Measurements from ENCODE around the gene GRB2. TPM values are rescaled to one million over a fixed set of nuclear protein-coding genes. Genes with fewer than 3 reads are reported as not detected.

GRB2 gene
- total RNA-seq, 1 experiment from 2014 or later, result 106 TPM

- H3K4me2 ChIP-seq (ENCODE audit: low read depth, low read length, poor library complexity, severe bottlenecking), result no peak overlapping the region
- H3K9me3 ChIP-seq (ENCODE audit: low read length), result no peaks in the 10 kb centered on the region
- H3K27ac ChIP-seq (ENCODE audit: low read length), result peak overlapping the region; percentile 32
- H3K9ac ChIP-seq (ENCODE audit: low read length), result no peak overlapping the region
- peaks cover 21% of the 10 kb centered on the region for H3K4me1 ChIP-seq (ENCODE audit: low read length)
- peaks cover 55% of the 10 kb centered on the region for H3K79me2 ChIP-seq (ENCODE audit: low read length)
- H3K4me3 ChIP-seq (ENCODE audit: low read length), result no peak overlapping the region
- no peak overlapping the region for H2AFZ ChIP-seq (ENCODE audit: low read length)
- H3K27me3 ChIP-seq (ENCODE audit: low read length), result no peaks in the 10 kb centered on the region
- no peak for DNase-seq
- peaks cover 10% of the 10 kb centered on the region; the same call in 1 of the 2 replicates for H3K36me3 ChIP-seq (ENCODE audit: insufficient read depth, low read length)
- peaks cover 3% of the 10 kb centered on the region; the same call in 1 of the 2 replicates for H4K20me1 ChIP-seq (ENCODE audit: insufficient read depth, low read depth, low read length)
- no peaks in the 10 kb centered on the region for H3K9me2 ChIP-seq (replicated peaks; ENCODE audit: insufficient read depth, low read length)
These were observed 79.1 kb downstream of the GRB2 start for GRCh38 chr17:75326226-75326848.

- Histone ChIP-seq H3K9me3 (ENCODE audit: low read length) (no peaks in the 10 kb centered on the region), H3K4me2 (ENCODE audit: low read depth, low read length, poor library complexity, severe bottlenecking) (no peak overlapping the region), H3K9ac (ENCODE audit: low read length) (no peak overlapping the region), H3K79me2 (ENCODE audit: low read length) (peaks cover 53% of the 10 kb centered on the region), H3K9me2 (replicated peaks; ENCODE audit: insufficient read depth, low read length) (no peaks in the 10 kb centered on the region), H3K36me3 (ENCODE audit: insufficient read depth, low read length) (peaks cover 11% of the 10 kb centered on the region; the same call in 1 of the 2 replicates), H3K4me1 (ENCODE audit: low read length) (peaks cover 26% of the 10 kb centered on the region), H3K27ac (ENCODE audit: low read length) (peak overlapping the region; percentile 32), H3K4me3 (ENCODE audit: low read length) (no peak overlapping the region), H2AFZ (ENCODE audit: low read length) (no peak overlapping the region), H4K20me1 (ENCODE audit: insufficient read depth, low read depth, low read length) (peaks cover 3% of the 10 kb centered on the region; the same call in 1 of the 2 replicates), H3K27me3 (ENCODE audit: low read length) (no peaks in the 10 kb centered on the region)
- DNase-seq, result peak; percentile 40
These were observed 79.7 kb downstream of the GRB2 start for GRCh38 chr17:75325827-75326225.

- H3K9me3 ChIP-seq (ENCODE audit: low read length), result no peaks in the 10 kb centered on the region
- peaks cover 53% of the 10 kb centered on the region for H3K79me2 ChIP-seq (ENCODE audit: low read length)
- no peak overlapping the region for H3K4me3 ChIP-seq (ENCODE audit: low read length)
- H3K27me3 ChIP-seq (ENCODE audit: low read length), result no peaks in the 10 kb centered on the region
- H2AFZ ChIP-seq (ENCODE audit: low read length), result no peak overlapping the region
- no peak overlapping the region for H3K9ac ChIP-seq (ENCODE audit: low read length)
- no peak for DNase-seq
- H4K20me1 ChIP-seq (ENCODE audit: insufficient read depth, low read depth, low read length), result peaks cover 3% of the 10 kb centered on the region; the same call in 1 of the 2 replicates
- H3K27ac ChIP-seq (ENCODE audit: low read length), result no peak overlapping the region
- H3K4me2 ChIP-seq (ENCODE audit: low read depth, low read length, poor library complexity, severe bottlenecking), result no peak overlapping the region
- H3K4me1 ChIP-seq (ENCODE audit: low read length), result peaks cover 31% of the 10 kb centered on the region
- H3K36me3 ChIP-seq (ENCODE audit: insufficient read depth, low read length), result peaks cover 11% of the 10 kb centered on the region; the same call in 1 of the 2 replicates
- no peaks in the 10 kb centered on the region for H3K9me2 ChIP-seq (replicated peaks; ENCODE audit: insufficient read depth, low read length)
These were observed 80.1 kb downstream of the GRB2 start for GRCh38 chr17:75325348-75325747.

GRCh38 chr17:75321506-75321905, 84.0 kb downstream of the GRB2 start:
- no peaks in the 10 kb centered on the region for H3K9me3 ChIP-seq (ENCODE audit: low read length)
- peak overlapping the region; percentile 84; the same call in 1 of the 2 replicates for H3K27ac ChIP-seq (ENCODE audit: low read length)
- peaks cover 26% of the 10 kb centered on the region; the same call in 1 of the 2 replicates for H3K36me3 ChIP-seq (ENCODE audit: insufficient read depth, low read length)
- peaks cover 50% of the 10 kb centered on the region for H3K79me2 ChIP-seq (ENCODE audit: low read length)
- H3K9ac ChIP-seq (ENCODE audit: low read length), result no peak overlapping the region
- H3K4me3 ChIP-seq (ENCODE audit: low read length), result no peak overlapping the region
- no peaks in the 10 kb centered on the region for H3K9me2 ChIP-seq (replicated peaks; ENCODE audit: insufficient read depth, low read length)
- DNase-seq, result no peak
- no peaks in the 10 kb centered on the region for H3K27me3 ChIP-seq (ENCODE audit: low read length)
- H3K4me1 ChIP-seq (ENCODE audit: low read length), result peaks cover 48% of the 10 kb centered on the region
- no peak overlapping the region for H2AFZ ChIP-seq (ENCODE audit: low read length)
- H4K20me1 ChIP-seq (ENCODE audit: insufficient read depth, low read depth, low read length), result no peaks in the 10 kb centered on the region
- H3K4me2 ChIP-seq (ENCODE audit: low read depth, low read length, poor library complexity, severe bottlenecking), result peak overlapping the region; percentile 64

- DNase-seq, result peak; percentile 59
- H4K20me1 ChIP-seq (ENCODE audit: insufficient read depth, low read depth, low read length), result no peaks in the 10 kb centered on the region
- peak overlapping the region; percentile 64 for H3K4me2 ChIP-seq (ENCODE audit: low read depth, low read length, poor library complexity, severe bottlenecking)
- H3K4me1 ChIP-seq (ENCODE audit: low read length), result peaks cover 48% of the 10 kb centered on the region
- no peak overlapping the region for H2AFZ ChIP-seq (ENCODE audit: low read length)
- H3K4me3 ChIP-seq (ENCODE audit: low read length), result peak overlapping the region; percentile 43; the same call in 1 of the 2 replicates
- no peaks in the 10 kb centered on the region for H3K9me2 ChIP-seq (replicated peaks; ENCODE audit: insufficient read depth, low read length)
- H3K27ac ChIP-seq (ENCODE audit: low read length), result peak overlapping the region; percentile 84
- H3K9me3 ChIP-seq (ENCODE audit: low read length), result no peaks in the 10 kb centered on the region
- H3K27me3 ChIP-seq (ENCODE audit: low read length), result no peaks in the 10 kb centered on the region
- peaks cover 45% of the 10 kb centered on the region for H3K79me2 ChIP-seq (ENCODE audit: low read length)
- peak overlapping the region; percentile 53 for H3K9ac ChIP-seq (ENCODE audit: low read length)
- H3K36me3 ChIP-seq (ENCODE audit: insufficient read depth, low read length), result peaks cover 26% of the 10 kb centered on the region; the same call in 1 of the 2 replicates
These were observed 85.4 kb downstream of the GRB2 start for GRCh38 chr17:75319904-75320691.

- Histone ChIP-seq H4K20me1 (ENCODE audit: insufficient read depth, low read depth, low read length) (no peaks in the 10 kb centered on the region), H3K4me3 (ENCODE audit: low read length) (no peak overlapping the region), H2AFZ (ENCODE audit: low read length) (no peak overlapping the region), H3K9me2 (replicated peaks; ENCODE audit: insufficient read depth, low read length) (no peaks in the 10 kb centered on the region), H3K27me3 (ENCODE audit: low read length) (no peaks in the 10 kb centered on the region), H3K9ac (ENCODE audit: low read length) (no peak overlapping the region), H3K4me2 (ENCODE audit: low read depth, low read length, poor library complexity, severe bottlenecking) (no peak overlapping the region), H3K36me3 (ENCODE audit: insufficient read depth, low read length) (peaks cover 26% of the 10 kb centered on the region; the same call in 1 of the 2 replicates), H3K79me2 (ENCODE audit: low read length) (peaks cover 45% of the 10 kb centered on the region), H3K9me3 (ENCODE audit: low read length) (no peaks in the 10 kb centered on the region), H3K27ac (ENCODE audit: low read length) (peak overlapping the region; percentile 84), H3K4me1 (ENCODE audit: low read length) (peaks cover 45% of the 10 kb centered on the region)
- DNase-seq, result no peak
These were observed 86.8 kb downstream of the GRB2 start for GRCh38 chr17:75318615-75319222.

GRCh38 chr17:75318211-75318610, 87.3 kb downstream of the GRB2 start:
- Histone ChIP-seq H3K9me2 (replicated peaks; ENCODE audit: insufficient read depth, low read length) (no peaks in the 10 kb centered on the region), H3K36me3 (ENCODE audit: insufficient read depth, low read length) (peaks cover 26% of the 10 kb centered on the region; the same call in 1 of the 2 replicates), H4K20me1 (ENCODE audit: insufficient read depth, low read depth, low read length) (no peaks in the 10 kb centered on the region), H2AFZ (ENCODE audit: low read length) (no peak overlapping the region), H3K27ac (ENCODE audit: low read length) (peak overlapping the region; percentile 84), H3K4me2 (ENCODE audit: low read depth, low read length, poor library complexity, severe bottlenecking) (no peak overlapping the region), H3K4me1 (ENCODE audit: low read length) (peaks cover 40% of the 10 kb centered on the region), H3K9ac (ENCODE audit: low read length) (no peak overlapping the region), H3K27me3 (ENCODE audit: low read length) (no peaks in the 10 kb centered on the region), H3K4me3 (ENCODE audit: low read length) (no peak overlapping the region), H3K79me2 (ENCODE audit: low read length) (peaks cover 42% of the 10 kb centered on the region), H3K9me3 (ENCODE audit: low read length) (no peaks in the 10 kb centered on the region)
- DNase-seq, result no peak

GRCh38 chr17:75317671-75318070, 87.8 kb downstream of the GRB2 start:
- H3K9me2 ChIP-seq (replicated peaks; ENCODE audit: insufficient read depth, low read length), result no peaks in the 10 kb centered on the region
- no peaks in the 10 kb centered on the region for H3K27me3 ChIP-seq (ENCODE audit: low read length)
- H3K4me3 ChIP-seq (ENCODE audit: low read length), result no peak overlapping the region
- H3K27ac ChIP-seq (ENCODE audit: low read length), result peak overlapping the region; percentile 39
- peaks cover 26% of the 10 kb centered on the region; the same call in 1 of the 2 replicates for H3K36me3 ChIP-seq (ENCODE audit: insufficient read depth, low read length)
- no peak for DNase-seq
- H4K20me1 ChIP-seq (ENCODE audit: insufficient read depth, low read depth, low read length), result no peaks in the 10 kb centered on the region
- H3K4me1 ChIP-seq (ENCODE audit: low read length), result peaks cover 39% of the 10 kb centered on the region
- no peak overlapping the region for H3K4me2 ChIP-seq (ENCODE audit: low read depth, low read length, poor library complexity, severe bottlenecking)
- no peak overlapping the region for H2AFZ ChIP-seq (ENCODE audit: low read length)
- H3K79me2 ChIP-seq (ENCODE audit: low read length), result peaks cover 41% of the 10 kb centered on the region
- H3K9me3 ChIP-seq (ENCODE audit: low read length), result no peaks in the 10 kb centered on the region
- no peak overlapping the region for H3K9ac ChIP-seq (ENCODE audit: low read length)

Measured in Karpas-422 (cell line).